Effector memory CD4-positive, alpha-beta T cell (primary cell): ENCODE data around the gene DOCK4.

Experiments
- DNase-seq, 3 donors: peaks; one replicate each; pipeline ENCODE4 v3.0.0-alpha.2; 2020
- H3K27ac ChIP-seq: 2 replicates; pipeline ENCODE4 v1.7.0; 2013; ENCODE audit warnings: mild to moderate bottlenecking, low read length, moderate library complexity; ENCODE audit not compliant: insufficient read depth, poor library complexity, severe bottlenecking
- H3K27me3 ChIP-seq: replicated peaks from 2 replicates; pipeline ENCODE4 v1.7.0; 2013; ENCODE audit warnings: mild to moderate bottlenecking, low read length; ENCODE audit not compliant: insufficient read depth, control insufficient read depth, poor library complexity, severe bottlenecking
- H3K36me3 ChIP-seq: 2 replicates; pipeline ENCODE4 v1.7.0; 2013; ENCODE audit warnings: mild to moderate bottlenecking, low read length, moderate library complexity; ENCODE audit not compliant: control insufficient read depth, insufficient read depth
- H3K4me1 ChIP-seq: 2 replicates; pipeline ENCODE4 v1.7.0; 2013; ENCODE audit warnings: low read length, mild to moderate bottlenecking; ENCODE audit not compliant: control insufficient read depth, insufficient read depth, poor library complexity, severe bottlenecking
- H3K4me3 ChIP-seq: 2 replicates; pipeline ENCODE4 v1.7.0; 2013; ENCODE audit warnings: low read length, low read depth, mild to moderate bottlenecking; ENCODE audit not compliant: insufficient read depth, poor library complexity, severe bottlenecking
- H3K9me3 ChIP-seq: 2 replicates; pipeline ENCODE4 v1.7.0; 2013; ENCODE audit warnings: mild to moderate bottlenecking, low read length, moderate library complexity; ENCODE audit not compliant: control insufficient read depth

The DOCK4 gene

DNA sequence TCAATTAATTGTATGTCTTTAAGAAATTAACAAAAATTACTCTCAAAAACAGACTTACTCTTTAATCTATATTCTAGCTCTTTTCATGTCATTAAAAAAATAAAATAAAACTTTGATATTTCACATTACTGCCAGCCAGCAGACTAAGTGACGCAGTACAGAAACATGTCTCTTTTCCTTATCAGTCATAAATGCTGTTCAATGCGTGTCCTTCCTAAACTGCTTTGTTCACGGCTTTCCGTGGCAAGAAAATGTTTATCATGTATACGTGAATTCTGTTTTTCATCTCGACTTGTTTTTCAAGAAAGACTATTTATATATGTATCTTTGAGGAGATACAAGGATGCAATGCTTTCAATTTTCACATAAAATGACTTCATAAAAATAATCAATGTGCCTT is 182.4 kb downstream of the DOCK4 start:
- Histone ChIP-seq H3K4me1 (no peaks in the 10 kb centered on the region), H3K27me3 (no peaks in the 10 kb centered on the region), H3K27ac (no peak overlapping the region), H3K36me3 (no peaks in the 10 kb centered on the region), H3K9me3 (no peaks in the 10 kb centered on the region), H3K4me3 (no peak overlapping the region)
- no peak for DNase-seq

DNA sequence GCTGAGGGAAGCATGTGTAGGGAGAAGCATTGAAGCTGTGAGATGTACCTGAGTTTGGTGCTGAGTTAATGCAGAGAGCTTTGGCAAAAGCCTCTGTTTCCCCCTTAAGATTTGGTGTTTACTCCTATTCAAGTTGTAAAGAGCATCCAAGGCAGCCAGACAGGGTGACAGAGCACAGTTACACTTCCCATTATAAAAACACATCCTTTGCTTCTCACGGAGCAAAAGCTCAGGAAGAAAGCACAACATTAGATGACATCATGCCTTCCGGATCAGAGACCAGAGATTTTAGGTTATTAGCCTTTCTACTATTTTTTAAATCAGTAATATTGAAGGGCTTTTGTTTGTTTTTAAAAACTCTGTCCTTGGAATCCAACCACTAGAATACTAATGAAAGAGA is 182.9 kb downstream of the DOCK4 start:
- H3K27ac ChIP-seq = no peak overlapping the region
- H3K4me3 ChIP-seq = no peak overlapping the region
- H3K4me1 ChIP-seq = no peaks in the 10 kb centered on the region
- no peaks in the 10 kb centered on the region for H3K27me3 ChIP-seq
- no peaks in the 10 kb centered on the region for H3K9me3 ChIP-seq
- H3K36me3 ChIP-seq = no peaks in the 10 kb centered on the region
- DNase-seq = no peak

- Histone ChIP-seq H3K4me3 (no peak overlapping the region), H3K4me1 (no peaks in the 10 kb centered on the region), H3K27ac (no peak overlapping the region), H3K36me3 (no peaks in the 10 kb centered on the region), H3K27me3 (peaks cover 2% of the 10 kb centered on the region), H3K9me3 (no peaks in the 10 kb centered on the region)
- DNase-seq = no peak
Measured at GRCh38 chr7:112022128-112022527, 184.1 kb downstream of the DOCK4 start.

- H3K27ac ChIP-seq = no peak overlapping the region
- no peaks in the 10 kb centered on the region for H3K9me3 ChIP-seq
- no peak overlapping the region for H3K4me3 ChIP-seq
- DNase-seq = no peak
- H3K27me3 ChIP-seq = peaks cover 2% of the 10 kb centered on the region
- no peaks in the 10 kb centered on the region for H3K4me1 ChIP-seq
- no peaks in the 10 kb centered on the region for H3K36me3 ChIP-seq
Measured at GRCh38 chr7:112021379-112022044, 184.7 kb downstream of the DOCK4 start.

GRCh38 chr7:112020800-112021199 is 185.4 kb downstream of the DOCK4 start:
- H3K27ac ChIP-seq = no peak overlapping the region
- no peaks in the 10 kb centered on the region for H3K9me3 ChIP-seq
- no peaks in the 10 kb centered on the region for H3K36me3 ChIP-seq
- no peaks in the 10 kb centered on the region for H3K4me1 ChIP-seq
- DNase-seq = no peak
- peaks cover 2% of the 10 kb centered on the region for H3K27me3 ChIP-seq
- no peak overlapping the region for H3K4me3 ChIP-seq

DNA sequence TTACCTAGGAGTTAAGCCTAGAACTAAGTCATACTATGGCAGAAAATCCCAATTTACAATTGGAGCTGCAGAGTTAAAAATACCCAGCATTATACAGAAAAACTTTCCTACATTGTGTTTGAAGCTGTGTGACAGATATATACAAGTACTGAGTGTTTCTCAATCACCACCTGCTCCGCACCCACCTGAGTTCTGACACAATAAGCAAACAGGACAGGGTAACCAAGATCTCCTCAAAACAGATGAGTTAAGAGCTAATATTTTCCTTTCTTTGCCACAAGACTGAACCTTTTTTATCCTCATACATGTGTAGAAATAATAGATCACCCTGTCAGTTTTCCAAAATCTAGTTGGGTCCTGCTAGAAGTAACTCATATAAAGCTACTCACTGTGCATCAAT is 186.3 kb downstream of the DOCK4 start:
- Histone ChIP-seq H3K27ac (no peak overlapping the region), H3K9me3 (no peaks in the 10 kb centered on the region), H3K4me3 (no peak overlapping the region), H3K4me1 (no peaks in the 10 kb centered on the region), H3K27me3 (peaks cover 2% of the 10 kb centered on the region), H3K36me3 (no peaks in the 10 kb centered on the region)
- DNase-seq = no peak

- H3K36me3 ChIP-seq = no peaks in the 10 kb centered on the region
- no peak for DNase-seq
- H3K27ac ChIP-seq = no peak overlapping the region
- H3K27me3 ChIP-seq = peaks cover 2% of the 10 kb centered on the region
- no peak overlapping the region for H3K4me3 ChIP-seq
- H3K4me1 ChIP-seq = no peaks in the 10 kb centered on the region
- H3K9me3 ChIP-seq = no peaks in the 10 kb centered on the region
Measured at GRCh38 chr7:112018305-112019030, 187.7 kb downstream of the DOCK4 start.

DNA sequence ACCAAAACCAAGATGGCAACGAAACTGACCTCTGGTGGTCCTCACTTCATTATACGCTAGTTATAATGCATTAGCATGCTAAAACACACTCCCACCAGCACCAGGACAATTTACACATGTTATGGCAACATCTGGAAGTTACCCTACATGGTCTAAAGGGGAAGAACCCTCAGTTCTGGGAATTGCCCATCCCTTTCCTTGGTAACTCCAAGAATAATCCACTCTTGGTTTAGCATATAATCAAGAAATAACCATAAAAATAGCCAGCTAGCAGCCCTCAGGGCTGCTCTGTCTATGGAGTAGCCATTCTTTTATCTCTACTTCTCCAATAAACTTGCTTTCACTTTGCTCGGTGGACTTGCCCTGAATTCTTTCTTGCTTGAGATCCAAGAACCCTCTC is 191.1 kb downstream of the DOCK4 start:
- Histone ChIP-seq H3K4me3 (no peak overlapping the region), H3K4me1 (no peaks in the 10 kb centered on the region), H3K27ac (no peak overlapping the region), H3K36me3 (no peaks in the 10 kb centered on the region), H3K27me3 (peaks cover 2% of the 10 kb centered on the region), H3K9me3 (no peaks in the 10 kb centered on the region)
- no peak for DNase-seq

DNA sequence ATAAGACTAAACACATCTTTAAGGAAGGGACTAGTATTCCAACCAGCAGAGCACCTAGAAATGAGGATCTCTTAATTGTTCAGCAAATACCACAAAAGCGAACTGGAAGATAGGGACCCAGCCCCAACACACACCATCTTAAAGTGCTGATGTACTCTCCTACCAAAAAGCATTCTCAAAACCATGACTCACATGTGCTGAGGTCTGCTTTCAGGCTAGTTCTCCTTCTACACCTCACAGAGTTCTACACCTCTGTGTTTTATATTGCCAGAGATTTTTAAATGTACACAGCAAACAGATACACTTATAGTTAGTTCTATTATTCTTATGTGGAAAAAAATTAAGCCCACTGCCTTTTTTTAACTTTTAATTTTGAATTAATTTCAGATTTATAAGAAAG is 191.9 kb downstream of the DOCK4 start:
- DNase-seq = no peak
- no peaks in the 10 kb centered on the region for H3K36me3 ChIP-seq
- H3K27me3 ChIP-seq = peaks cover 2% of the 10 kb centered on the region
- no peaks in the 10 kb centered on the region for H3K4me1 ChIP-seq
- no peak overlapping the region for H3K27ac ChIP-seq
- no peaks in the 10 kb centered on the region for H3K9me3 ChIP-seq
- H3K4me3 ChIP-seq = no peak overlapping the region

DNA sequence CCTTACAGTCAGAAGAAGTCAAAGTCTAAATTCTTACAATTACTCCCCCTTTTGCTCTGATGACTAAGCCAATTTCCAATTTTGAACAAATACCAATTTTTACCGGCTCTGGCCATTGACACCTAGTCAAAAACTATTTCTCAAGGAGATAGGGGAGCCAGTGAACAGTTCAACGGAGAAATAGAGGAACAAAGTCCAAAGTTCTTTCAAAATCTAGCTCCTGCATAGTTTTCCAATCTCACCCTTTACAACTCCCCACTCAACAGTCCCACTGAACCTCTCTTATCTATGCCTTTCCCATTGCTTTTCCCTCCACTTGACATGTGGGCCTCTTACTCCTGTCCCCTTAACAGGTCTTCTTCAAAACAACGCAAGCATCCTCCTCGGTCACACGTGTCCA is 192.9 kb downstream of the DOCK4 start:
- Histone ChIP-seq H3K27ac (no peak overlapping the region), H3K4me3 (no peak overlapping the region), H3K9me3 (no peaks in the 10 kb centered on the region), H3K4me1 (no peaks in the 10 kb centered on the region), H3K27me3 (peaks cover 2% of the 10 kb centered on the region), H3K36me3 (no peaks in the 10 kb centered on the region)
- no peak for DNase-seq
